ENCODE measurements around the gene COX14.
"Not testable (repeated sequence)": the region's sequence is repeated elsewhere in the genome, so short reads cannot be mapped to it uniquely, and the experiment has no call there.

COX14 gene

DNA sequence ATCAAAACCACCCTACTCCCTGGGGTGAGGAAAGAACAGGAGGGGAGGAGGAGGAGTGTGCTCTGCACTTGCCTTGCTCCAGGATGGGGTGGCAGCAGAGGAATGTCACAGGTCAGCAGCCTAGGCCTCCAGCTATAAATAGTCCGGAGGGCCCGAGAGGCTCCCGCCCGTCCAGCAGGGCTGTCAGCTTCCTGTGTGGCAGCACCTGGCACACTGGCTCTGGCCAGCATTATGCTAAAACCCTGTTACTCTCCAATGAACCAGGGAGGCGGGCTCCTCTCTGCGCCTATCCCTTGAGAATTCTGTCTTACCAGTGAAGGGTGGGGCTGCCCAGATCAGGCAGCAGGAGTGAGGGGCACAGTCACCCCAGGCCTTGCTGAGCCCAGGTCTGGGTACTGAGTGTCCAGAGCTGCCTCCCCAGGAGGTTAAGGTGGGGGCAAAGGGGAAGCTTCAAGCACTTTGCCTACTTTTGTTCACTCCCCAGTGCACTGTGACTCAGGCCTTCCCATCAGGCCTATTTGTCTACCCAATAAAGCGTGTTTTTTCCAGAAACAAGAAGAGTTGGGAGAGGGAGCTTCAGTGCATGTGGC lies 1.2 kb upstream of the COX14 start:
- peak in 1 of 2 experiments; percentile 37 for DNase-seq

DNA sequence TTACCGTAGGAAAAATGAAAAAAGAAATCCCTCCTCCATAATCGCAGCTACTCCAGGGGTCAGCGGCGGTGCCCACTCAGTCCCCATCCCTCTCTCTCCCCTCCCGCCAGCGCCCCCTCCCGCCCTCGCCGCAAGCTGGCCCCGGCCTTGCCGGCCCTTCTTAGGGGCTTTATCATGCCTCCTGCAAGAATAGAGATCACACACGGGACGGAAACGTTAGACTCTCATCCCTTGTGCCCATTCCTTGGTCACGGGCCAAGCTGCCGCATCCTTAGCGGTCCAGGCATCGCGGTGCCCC lies 692 bp upstream of the COX14 start:
- DNase-seq, result no peak

DNA sequence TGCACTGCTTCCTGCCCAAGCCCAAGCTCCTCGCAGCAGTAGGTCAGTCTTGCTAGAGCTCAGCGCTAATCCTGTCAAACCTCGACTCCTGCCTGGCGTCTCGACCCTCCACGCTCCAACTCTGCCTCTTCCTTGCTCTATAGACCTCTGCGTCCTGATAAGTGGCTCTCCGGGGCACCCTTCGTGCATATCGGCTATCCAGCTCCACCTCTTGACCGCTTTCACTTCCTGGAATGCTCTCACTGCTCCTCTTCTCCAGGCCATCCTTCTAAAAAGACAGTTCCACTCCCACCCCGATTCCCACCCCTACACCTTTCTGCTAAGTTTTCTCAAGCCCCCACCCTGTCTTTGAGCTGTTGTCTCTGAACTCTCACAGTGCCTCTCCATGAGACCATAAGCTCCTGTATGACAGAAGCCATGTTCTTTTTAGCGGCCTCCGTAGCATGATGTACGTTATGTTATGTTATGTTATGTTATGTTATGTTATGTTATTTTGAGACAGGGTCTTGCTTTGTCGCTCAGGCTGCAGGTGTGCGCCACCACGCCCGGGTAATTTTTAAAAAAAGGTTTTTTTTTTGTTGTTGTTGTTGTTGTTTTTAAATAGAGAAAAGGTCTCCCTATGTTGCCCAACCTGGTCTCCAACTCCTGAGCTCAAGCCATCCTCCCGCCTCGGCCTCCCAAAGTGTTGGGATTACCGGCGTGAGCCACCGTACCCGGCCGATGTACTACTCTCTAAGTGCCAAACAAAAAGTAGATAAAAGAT lies 601 bp downstream of the COX14 start:
- peak in 1 of 2 experiments; percentile 69 for DNase-seq

DNA sequence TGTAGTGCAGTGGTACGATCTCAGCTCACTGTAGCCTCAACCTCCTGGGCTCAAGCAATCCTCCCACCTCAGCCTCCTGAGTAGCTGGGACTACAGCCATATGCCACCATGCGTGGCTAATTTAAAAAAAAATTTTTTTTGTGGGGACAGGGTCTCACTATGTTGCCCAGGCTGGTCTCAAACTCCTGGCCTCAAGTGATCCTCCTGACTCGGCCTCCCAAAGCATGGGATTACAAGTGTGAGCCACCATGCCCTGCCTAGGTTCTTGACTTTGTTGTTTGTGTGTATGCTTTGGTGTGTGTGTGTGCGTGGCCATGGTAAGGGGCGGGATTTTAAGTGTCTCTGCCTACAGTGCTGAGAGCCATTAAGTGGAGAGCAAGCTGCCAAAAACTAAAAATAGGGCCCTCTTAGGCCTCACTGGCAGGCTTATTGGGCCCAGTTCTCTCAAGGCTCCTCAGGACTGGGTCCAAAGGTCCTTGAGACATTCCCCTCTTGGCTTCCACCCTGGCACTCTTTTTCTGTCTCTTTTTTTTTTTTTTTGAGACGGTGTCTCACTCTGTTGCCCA lies 5.1 kb downstream of the COX14 start:
- DNase-seq, result no peak

DNA sequence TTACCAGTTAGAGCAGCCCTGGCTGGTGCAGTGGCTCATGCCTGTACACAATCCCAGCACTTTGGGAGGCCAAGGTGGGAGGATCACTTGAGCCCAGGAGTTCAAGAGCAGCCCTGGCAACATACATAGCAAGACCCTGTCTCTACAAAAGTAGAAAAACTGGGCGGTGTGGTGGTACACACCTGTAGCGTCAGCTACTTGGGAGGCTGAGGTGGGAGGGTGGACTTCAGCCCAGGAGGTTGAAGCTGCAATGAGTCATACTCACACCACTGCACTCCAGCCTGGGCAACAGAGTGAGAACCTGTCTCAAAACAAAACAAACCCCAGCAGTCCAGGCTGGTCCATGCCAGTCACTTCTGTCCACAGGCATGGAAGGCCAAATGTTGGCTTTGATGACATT lies 7.4 kb downstream of the COX14 start:
- no peak for DNase-seq

DNA sequence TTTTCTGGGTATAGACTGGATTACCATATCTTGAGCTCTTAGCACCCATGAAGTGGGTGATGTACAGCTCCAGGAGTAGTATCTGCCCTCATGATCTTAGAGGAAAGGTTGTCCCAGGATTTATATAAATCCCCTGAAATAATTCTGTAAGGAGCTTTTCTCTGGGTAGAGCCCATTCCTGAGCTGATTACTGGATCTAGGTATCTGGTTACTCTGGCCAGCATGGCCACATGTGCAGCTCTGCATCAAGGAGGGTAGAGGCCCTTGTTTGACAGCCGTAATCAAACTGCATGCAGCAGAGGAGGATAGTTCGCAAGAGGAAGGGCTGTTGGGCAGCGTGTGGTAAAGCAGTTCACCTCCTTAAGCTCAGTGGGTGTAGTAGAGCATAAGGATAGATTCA lies 8.5 kb downstream of the COX14 start:
- DNase-seq, result no peak

DNA sequence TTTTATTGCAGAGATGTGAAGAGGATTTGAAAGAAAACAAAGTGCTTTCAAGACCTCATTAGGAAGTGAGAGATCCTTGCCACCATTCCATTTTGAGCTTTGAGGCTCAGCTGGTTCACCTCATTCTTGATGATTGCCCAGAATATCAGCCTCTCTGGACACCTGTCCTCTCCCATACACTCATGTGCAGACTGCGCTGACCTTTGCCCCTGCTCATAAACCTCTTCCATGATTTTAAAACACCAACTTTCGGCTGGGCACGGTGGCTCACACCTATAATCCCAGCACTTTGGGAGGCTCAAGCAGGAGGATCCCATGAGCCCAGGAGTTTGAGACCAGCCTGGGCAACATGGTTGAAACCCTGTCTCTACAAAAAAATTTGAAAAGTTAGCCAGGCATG lies 8.9 kb downstream of the COX14 start:
- no peak for DNase-seq

DNA sequence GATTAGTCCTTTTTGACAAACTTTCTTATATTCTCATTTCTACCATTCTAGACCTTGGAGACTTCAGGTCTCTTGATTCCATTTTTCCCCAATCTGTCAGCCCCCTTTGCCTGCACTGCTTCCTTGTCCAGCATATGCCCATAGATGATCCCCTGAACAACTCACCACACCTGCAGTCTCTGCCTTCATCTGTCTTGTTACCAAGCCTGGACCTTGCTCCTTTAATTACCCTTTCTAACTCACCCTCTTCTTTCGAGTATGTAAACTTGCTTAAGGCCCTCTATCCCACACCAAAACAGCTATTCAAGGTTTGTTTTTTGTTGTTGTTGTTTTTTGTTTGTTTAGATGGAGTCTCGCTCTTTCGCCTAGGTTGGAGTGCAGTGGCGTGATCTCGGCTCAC lies 9.6 kb downstream of the COX14 start:
- no peak for DNase-seq

DNA sequence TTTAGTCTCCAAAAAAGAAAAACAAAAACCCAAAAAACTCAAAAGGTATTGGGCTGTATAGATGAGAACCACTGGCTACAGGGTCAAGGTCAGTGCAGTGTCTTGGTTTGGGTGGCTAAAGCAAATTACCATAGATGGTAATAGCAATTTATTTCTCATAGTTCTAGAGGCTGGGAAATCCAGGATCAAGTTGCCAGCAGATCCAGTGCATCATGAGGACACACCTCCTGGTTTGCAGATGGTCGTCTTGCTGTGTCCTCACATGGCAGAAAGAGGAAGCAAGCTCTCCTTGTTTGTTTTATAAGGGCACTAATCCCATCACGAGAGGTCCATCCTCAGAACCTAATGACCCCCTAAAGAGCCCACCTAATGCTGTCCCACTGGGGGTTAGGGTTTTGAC lies 11.2 kb downstream of the COX14 start:
- DNase-seq, result no peak

DNA sequence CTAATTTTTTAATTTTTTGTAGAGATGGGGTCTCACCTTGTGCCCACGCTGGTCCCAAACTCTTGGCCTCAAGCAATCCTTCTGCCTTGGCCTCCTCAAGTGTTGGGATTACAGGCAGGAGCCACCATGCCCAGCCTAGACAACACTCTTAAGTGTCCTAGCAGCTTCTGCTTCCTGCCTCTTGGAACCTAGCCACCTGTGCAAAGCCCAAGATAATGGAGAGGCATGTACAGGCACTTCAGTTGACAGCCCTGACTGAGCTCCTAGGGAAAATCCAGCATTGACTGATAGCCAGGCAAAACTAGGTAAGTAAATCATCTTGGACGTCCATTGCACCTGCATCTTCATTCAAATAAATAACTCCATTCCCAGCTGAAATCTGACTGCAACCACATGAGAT lies 15.5 kb downstream of the COX14 start:
- DNase-seq, result no peak

DNA sequence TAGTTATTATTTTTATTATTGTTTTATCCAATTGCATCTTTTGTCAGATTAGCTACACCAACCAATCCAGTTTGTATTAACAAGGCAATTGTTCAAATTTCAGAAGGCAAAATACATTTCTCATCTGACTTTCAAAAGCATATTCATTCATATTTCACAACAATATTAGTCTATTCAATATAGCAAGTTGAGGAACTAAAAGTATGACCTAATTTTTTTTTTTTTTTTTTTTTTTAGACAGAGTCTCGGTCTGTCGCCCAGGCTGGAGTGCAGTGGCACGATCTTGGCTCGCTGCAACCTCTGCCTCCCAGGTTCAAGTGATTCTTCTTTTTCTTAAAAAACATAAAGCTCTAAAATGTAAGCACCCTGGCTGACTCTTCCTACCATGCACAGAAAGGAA lies 17.3 kb downstream of the COX14 start:
- DNase-seq, result no peak

DNA sequence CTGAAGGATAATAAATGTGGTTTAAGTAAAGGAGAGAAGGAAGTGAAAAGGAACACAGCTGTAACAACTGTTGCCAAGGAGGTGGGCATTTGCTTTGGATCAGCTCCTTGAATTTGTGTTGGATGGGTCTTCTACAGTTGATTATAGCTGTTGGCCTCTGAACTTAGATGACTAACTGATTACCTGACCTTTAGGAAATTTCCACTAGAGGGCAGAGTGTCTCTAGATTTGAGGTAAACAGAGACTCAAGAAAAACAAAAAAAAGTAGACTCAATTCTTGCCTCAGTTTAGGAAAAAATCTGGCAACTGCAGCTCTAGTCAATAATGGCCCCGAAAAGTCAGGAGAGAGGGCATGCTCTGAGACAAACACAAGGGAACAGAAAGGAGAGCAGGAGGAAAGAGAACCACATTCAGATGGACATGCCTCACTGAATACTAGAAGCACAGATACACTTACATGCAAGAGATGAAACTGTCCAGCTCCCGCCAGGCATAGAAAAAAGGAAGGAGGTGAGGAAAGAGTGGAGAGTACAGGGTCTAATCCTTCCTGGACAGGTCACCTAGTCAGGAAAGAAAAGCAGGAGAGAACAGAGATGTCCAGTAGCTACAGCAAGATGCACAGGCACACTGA lies 20.6 kb downstream of the COX14 start:
- no peak for DNase-seq

DNA sequence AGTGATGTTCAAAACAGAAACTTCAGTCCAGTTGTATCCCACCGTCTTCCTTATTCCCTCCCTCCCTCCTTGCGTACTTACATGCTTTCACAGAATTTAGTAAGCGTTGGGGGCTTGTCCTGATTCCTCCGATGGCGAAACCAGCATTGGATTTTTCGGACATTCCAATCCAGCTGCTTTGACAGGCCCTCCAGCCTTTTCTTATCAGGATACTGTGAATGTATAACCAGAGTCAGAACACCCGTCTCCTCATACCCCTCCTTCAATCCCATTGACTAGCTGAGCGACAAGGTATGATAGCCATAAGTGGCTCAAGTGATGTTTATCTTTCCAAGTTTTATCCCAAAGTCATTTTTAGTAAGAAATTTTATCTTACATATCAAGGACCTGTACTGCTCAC lies 31.0 kb downstream of the COX14 start:
- DNase-seq, result no peak

DNA sequence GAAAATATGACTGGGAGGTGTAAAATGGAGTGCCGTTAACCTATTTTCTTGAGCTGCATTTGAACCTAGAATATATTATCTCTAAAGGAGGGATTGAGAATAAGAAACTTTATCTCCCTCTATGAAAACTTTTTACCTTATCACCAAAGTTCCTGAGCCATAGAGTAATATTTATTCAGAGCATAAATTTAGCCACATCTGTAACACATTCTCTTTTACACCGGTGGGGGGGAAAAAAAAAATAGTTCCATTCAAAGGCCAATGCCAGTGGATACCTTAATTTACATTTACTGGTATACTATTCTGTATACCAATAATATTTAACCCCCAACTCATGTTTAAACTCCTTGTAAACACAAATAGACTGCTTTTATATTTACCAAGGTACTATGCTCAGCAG lies 33.4 kb downstream of the COX14 start:
- DNase-seq, result no peak

DNA sequence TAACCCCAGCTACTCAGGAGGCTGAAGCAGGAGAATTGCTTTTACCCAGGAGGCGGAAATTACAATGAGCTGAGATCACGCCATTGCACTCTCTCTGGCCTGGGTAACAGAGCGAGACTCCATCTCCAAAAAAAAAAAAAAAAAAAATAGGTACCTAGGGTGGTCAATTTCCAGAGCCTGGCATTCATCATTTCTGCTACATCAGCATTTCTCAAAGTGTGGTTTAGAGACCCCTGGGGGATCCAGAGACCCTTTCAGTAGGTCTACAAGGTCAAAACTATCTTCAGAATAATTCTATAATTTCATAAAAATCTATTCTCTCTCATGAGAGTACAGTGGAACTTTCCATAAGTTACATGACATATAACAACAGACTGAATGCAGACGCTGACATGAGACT lies 35.2 kb downstream of the COX14 start:
- no peak for DNase-seq

DNA sequence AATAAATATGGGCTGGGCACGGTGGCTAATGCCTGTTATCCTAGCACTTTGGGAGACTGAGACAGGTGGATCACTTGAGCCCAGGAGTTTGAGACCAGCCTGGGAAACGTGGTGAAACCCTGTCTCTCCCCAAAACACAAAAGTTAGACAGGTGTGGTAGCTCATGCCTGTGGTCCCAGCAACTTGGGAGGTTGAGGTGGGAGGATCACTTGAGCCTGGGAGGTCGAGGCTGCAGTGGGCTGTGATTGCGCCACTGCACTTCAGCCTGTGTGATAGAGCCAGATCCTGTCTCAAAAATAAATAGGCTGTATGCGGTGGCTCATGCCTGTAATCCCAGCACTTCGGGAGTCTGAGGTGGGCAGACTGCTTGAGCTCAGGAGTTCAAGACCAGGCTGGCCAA lies 36.0 kb downstream of the COX14 start:
- DNase-seq, result not testable (repeated sequence)

DNA sequence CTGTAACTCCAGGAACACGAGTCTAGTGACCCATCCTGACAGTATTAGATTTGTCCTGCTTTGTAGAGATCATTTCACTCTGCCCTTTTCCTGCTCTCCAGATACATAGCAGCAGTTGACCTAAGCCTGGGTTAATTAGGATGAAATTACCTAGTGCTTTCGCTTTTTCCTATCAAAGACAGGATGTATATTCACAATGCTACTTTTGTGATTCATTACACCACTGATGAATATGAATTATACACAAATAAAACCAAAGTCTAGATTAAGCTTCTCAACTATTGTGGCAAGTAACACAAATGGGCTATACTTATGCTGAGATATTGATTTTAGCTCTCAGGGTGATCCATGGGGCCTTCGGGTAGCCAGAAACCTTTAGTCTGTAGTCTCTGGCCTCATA lies 37.3 kb downstream of the COX14 start:
- no peak for DNase-seq

DNA sequence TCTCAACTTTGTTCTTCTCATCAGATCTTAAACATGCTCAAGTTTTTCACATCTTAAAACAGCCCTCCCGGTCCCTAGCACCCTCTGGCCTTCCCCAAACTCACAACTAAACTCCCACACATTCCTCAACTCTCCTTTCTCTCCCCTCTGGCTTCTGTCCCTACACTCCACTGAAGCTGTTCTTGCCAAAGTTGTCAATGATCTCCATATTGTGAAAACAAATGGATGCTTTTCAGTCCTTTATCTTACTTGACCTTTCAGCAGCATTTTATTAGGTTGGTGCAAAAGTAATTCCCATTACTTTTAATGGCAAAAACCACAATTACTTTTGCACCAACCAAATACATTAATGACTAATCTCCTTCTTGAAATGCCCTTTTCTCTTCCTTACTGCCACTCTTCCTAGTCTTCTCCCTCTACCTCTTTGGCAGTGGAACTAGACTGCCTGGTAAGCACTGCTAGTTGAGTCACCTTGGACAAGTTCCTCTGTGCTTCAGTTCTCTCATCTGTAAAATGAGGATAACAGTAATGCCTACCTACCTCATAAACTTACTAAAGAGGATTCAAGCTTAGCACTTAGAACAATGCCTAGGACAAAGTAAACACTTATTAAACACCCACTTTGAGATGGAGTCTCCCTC lies 39.1 kb downstream of the COX14 start:
- no peak for DNase-seq

DNA sequence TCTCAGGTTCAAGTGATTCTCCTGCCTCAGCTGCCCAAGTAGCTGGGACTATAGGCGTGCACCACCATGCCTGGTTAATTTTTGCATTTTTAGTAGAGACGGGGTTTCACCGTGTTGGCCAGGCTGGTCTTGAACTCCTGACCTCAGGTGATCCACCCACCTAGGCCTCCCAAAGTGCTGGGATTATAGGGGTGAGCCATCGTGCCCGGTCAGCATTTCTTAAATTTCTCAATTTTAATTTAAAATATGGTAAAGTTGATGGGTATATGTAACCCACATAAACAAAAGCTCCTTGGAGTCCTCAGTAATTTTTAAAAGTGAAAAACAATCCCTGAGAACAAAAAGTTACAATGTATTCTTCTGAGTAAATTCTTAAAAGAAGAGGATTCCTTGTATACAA lies 42.9 kb downstream of the COX14 start:
- DNase-seq, result not testable (repeated sequence)

DNA sequence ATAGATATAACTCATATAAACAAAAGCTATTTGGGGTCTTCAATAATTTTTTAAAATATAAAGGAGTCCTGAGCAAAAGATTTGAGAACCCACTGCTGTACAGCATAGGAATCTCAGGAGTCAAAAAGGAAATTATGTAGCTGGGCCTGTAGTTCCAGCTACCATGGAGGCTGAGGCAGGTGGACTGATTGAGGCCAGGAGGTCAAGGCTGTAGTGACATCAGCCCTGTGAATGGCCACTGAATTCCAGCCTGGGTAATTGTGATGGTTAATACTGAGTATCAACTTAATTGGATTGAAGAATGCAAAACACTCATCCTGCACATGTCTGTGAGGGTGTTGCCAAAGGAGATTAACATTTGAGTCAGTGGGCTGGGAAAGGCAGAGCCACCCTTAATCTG lies 44.6 kb downstream of the COX14 start:
- DNase-seq, result no peak

DNA sequence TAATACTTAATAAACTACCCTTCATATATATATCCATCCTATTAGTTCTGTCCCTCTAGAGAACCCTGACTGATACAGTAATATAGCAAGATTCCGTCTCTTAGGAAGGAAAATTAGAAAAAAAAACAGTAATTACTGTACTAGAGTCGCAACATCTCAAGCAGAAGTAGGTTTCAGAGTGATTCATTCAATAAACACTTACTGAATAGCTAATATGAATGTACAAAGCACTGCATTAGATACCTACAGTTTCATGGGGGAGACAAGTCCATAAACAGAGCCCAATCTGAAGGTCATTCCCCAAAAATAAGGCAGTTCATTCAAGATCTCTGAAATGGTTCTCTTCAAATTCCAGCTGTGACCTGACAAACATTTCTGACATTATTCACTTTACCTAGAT lies 45.2 kb downstream of the COX14 start:
- DNase-seq, result no peak

DNA sequence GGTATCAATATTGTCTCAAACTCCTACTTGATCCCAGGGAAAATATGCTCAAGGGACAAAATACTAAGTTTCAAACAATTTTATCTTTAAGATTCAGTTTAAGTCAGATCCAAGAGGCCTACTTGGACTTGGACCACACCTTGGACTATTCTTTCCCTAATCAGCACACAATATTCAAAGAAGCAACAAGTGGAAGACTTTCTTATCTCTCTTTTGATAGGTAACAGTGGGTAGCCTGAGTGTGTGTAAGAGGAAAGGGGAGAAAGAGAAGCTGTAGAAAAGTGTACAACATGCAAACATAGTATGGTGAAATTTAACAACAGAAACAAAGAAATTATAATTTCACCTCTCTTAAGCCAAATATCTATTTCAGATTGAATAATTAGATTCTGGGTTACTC lies 48.6 kb downstream of the COX14 start:
- no peak for DNase-seq

DNA sequence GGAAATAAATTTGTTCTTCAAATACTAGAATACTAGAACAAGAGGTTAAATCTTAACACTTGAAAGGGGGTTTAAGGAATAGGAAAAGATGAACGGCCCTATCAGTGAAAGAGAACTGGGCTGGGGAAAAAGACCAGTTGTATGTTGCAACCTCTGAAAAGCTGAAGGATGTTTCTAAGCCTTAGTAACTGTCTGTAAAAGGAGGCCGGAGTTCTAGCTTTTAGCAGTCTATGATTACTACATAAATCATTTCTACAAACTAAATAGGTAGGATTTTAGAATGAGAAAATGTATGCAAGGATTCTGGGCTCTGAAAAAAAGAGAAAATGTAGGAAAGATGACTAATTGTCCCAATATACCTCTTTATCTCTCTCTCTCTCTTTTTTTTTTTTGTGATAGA lies 50.2 kb downstream of the COX14 start:
- DNase-seq, result no peak

DNA sequence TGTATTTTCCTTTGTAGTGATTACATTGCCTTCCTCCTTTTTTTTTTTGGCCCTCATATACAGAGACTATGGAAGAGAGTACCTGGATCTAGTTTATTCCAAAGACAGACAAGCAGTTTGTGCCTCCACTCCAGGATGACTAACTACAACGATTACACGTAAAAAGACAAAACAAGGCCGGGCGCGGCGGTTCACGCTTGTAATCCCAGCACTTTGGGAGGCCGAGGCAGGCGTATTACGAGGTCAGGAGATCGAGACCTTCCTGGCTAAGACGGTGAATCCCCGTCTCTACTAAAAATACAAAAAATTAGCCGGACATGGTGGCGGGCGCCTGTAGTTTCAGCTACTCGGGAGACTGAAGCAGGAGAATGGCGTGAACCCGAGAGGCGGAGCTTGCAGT lies 52.9 kb downstream of the COX14 start:
- DNase-seq, result no peak

All from SW 1271 (cell line).